GM19397 (cell line): ENCODE measurements around the gene ADGRL4.
A peak's percentile ranks its signal among the peaks of the same experiment; 100 is the strongest.
"Not testable (repeated sequence)": the region's sequence is repeated elsewhere in the genome, so short reads cannot be mapped to it uniquely, and the experiment has no call there.

Experiments
- ATAC-seq: cut with Tn5 transposase; IDR thresholded peaks from one replicate; pipeline ENCODE4 v1.9.1; 2021; ENCODE audit warnings: mild to moderate bottlenecking, moderate library complexity; ENCODE audit not compliant: unreplicated experiment

Gene ADGRL4

DNA sequence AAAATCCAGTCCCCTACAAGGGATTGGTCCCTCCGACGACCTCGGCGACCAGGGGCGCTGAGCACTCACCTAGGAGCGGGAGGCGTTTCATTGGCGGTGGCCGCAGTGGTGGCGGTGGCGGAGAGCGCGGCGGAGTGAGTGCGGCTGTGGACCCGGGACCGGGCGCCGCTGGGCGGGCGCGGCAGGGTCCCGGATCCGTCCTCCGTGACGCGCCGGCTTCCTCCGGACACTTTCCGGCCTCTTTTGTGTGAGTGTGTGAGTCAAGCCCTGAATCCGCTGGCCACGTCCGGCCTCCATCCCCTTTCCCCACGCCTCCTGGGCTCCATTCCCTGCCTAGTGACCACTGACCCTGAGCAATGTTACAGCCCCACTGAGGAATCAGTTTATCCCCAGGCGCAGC, at the start of gene ADGRL4:
Gene ADGRL4 (minus strand): TSS at position 167 of the 400 bp plus-strand sequence. CDS start 76 bp downstream, at position 91.
- no peak for ATAC-seq

GRCh38 chr1:79055856-79056255, 49.3 kb upstream of the ADGRL4 start:
- no peak for ATAC-seq

DNA sequence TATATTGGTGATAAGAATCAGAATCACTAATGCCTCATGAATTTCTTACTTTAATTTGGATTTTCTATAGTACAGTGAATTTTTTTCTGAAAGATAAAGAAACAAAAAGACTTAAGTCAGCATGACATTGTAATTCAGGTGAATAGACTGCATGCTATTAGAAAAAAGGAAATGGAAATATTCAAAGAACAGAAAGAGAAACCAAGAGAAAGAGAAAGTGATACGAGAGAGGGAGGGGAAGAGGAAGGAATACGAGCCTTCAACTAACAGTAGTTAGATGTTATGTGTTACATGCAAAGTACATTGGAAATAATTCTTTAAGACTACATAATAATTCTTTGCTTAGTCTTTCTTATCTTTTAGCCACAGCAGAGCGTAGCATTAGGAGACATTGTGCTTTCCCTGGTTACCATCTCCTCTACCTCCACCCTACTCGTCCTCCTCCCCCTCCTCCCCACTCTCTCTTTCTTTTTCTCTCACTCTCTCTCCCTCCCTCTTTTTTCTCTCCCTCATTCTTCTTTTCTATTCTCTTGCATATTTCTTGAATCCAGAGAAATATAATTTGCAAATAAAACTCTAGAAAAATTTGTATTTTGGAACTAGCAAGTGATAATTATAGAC, 46.4 kb upstream of the ADGRL4 start:
- peak; percentile 98 for ATAC-seq

DNA sequence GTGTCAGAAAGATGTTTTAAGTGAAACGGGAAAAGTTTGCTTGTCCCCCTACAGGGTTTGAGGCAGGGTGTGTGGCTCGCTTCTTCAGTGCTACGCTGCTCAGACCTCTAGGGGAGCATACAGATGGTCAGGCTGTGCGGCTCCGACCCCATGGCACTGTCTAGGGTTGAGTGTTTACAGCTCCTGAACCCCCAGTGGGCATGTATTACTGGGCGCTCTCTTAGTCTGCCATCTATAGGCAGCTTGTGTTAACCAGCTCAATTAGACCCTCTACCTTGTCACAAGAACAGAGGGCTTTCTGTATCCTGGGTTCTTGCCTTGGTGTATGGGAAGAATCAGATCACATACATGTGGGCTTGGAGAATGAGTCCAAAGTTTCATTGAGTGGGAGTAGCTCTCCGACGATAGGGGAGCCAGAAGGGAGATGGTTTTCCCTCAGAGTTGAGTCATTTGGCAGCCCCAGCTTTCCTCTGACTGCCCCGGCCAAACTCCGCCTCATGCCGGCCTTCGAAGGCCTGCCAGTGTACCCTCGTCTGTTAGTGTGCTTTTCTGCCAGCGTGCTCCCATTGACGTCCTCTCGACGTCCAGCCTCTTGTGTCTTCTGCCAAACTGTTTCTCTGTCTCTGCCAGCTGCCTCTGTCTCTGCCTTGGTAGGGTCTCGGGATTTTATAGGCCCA, 38.6 kb upstream of the ADGRL4 start:
- no peak for ATAC-seq

DNA sequence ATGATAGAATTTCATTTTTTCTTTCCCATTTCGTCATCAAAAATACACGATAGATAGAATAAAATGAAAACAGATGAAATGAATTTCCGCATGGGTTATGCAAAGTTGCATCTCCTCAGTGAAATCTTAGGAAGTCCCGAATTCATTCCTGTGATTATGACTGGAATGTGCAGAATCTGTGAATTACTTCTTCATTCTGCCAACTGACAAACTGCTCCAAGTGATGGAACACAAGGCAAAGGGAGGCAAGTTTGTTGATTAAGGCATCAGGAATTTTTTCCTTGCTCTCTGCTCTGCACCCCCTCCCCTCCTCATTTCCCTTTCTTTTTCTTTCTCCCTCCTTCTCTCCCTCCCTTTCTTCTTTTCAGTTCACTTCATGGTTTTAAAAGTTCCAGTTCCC, 37.0 kb upstream of the ADGRL4 start:
- ATAC-seq: no peak

DNA sequence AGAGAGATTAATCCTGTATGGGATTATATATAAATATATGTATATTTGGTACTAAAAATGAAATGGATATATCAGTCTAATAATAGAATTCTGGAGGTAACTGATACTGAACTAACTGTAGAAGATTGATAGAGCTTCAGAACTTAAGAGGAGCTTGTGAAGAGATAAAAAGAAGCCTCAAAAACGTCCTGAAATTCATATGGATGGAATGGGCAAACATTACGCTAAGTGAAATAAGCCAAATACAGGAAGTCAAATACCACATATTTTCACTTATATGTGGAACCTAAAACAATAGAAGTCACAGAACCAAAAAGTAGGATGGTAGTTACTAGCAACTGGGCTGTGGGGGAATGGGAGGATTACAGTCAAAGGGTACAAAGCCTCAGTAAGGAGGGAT, 36.0 kb upstream of the ADGRL4 start:
- no peak for ATAC-seq

GRCh38 chr1:79042117-79042516, 35.6 kb upstream of the ADGRL4 start:
- ATAC-seq: peak; percentile 39

- no peak for ATAC-seq
These were observed 35.1 kb upstream of the ADGRL4 start for GRCh38 chr1:79041666-79042065.

DNA sequence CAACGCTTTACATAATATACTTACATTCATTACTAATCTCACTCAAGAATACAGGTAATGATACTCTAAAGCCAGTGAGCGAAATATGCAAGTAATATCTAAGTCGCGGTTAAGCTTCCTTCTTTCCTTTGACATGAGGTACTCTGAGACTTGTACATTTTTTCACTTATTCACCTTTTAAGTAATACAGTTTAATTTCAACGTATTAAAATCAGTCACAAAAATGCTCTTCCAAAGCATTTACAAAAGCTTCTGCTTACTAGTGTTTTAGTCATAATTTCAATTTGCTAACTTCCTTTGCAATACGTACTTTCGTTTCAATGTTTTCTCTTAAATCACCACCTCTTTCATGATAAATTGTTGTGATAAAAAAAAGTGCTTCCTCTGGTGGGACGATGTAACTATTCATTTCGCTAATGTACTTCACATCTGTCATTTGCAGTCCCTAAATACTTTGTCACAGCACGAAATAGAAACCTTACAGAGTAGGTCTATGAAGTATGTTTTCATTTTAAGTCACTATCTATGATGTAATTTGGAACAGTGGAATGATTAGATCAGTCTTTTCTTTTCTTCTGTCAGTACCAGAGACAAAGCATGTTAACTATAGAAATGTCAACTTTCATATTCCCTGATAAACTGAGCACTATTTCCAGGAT, 34.0 kb upstream of the ADGRL4 start:
- peak; percentile 77 for ATAC-seq

DNA sequence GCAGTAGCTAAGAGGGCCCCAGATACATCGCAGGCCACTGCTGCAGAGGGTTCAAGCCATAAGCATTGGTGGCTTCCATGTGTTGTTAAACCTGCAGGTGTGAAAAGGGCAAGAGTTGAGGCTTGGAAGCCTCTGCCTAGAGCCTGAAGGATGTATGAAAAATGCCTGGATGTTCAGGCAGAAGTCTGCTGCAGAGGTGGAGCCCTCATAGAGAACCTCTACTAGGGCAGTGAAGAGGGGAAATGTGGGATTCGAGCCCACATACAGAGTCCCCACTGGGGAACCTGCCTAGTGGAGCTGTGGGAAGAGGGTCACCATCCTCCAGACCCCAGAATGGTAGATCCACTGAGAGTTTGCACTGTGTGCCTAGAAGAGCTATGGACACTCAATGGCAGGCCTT, 30.6 kb upstream of the ADGRL4 start:
- no peak for ATAC-seq

GRCh38 chr1:79012500-79012899, 6.0 kb upstream of the ADGRL4 start:
- no peak for ATAC-seq

GRCh38 chr1:79010589-79010988, 4.1 kb upstream of the ADGRL4 start:
- no peak for ATAC-seq

GRCh38 chr1:79005945-79006344, 585 bp downstream of the ADGRL4 start:
- no peak for ATAC-seq

DNA sequence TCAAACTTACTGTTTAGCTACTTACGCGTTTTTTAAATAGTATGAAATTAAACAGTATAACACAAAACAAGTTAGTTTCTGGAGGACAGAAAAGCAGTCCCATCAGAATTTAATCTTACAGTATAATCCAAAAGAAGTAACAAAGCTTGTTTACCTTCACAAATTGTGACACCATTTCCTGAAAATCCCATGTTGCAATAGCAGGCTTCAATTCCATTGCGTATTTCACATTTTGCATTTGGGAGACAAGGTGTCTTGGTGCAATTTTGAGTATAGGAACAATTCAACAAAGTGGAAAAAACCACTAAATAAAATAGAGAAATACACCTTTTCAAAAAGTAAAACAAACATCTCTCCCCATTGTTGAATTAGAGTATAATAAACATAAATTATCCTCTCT, 1.6 kb downstream of the ADGRL4 start:
- no peak for ATAC-seq

- no peak for ATAC-seq
These were observed 9.7 kb downstream of the ADGRL4 start for GRCh38 chr1:78996791-78997190.

DNA sequence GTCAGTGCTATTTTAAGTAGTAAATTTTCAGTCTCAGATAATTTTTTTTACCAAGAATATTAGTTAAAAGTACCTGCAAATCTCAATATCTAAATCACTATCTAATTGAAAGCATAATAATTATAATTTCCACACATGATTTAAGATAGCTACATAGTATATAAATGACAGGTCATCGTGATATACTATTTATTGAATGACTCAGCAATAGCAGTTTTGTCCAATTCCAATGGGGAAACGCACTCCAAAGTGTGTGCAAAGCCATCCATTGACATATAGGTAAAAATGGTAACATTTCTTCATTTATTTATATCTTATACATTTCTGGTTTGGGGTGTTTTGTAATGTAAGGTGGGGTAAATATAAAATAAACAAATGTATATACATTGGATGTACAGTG, 19.5 kb downstream of the ADGRL4 start:
- no peak for ATAC-seq

GRCh38 chr1:78980511-78980910, 26.0 kb downstream of the ADGRL4 start:
- no peak for ATAC-seq

GRCh38 chr1:78972723-78973122, 33.8 kb downstream of the ADGRL4 start:
- no peak for ATAC-seq

DNA sequence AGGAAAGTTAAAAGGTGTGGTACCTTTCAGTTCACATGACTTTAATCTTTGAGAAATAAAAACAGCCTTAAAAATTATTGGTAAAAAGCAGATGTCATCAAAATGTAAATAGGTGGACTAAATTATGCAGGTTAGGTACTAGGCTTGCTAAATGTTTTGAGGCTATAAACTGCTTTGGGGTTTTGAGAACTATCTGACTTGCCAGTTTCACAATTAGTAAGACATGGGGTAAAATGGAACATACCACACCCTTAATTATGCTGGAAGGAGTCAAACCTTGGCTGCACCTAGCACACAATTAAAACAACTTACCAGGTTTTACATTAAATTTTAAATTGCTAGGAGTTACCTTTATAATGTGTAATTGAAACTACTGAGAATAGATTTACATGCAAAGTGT, 39.4 kb downstream of the ADGRL4 start:
- ATAC-seq: not testable (repeated sequence)

- no peak for ATAC-seq
These were observed 47.8 kb downstream of the ADGRL4 start for GRCh38 chr1:78958711-78959110.

GRCh38 chr1:78950826-78951225, 55.7 kb downstream of the ADGRL4 start:
- ATAC-seq: no peak

GRCh38 chr1:78949227-78949626, 57.3 kb downstream of the ADGRL4 start:
- ATAC-seq: no peak
